GM21390 (cell line): ENCODE results near the gene SPATS2L.
A peak's percentile ranks its signal among the peaks of the same experiment; 100 is the strongest.

ENCODE experiments used
- ATAC-seq: cut with Tn5 transposase; IDR thresholded peaks from one replicate; pipeline ENCODE4 v1.9.1; 2021; ENCODE audit not compliant: unreplicated experiment

Gene SPATS2L

DNA sequence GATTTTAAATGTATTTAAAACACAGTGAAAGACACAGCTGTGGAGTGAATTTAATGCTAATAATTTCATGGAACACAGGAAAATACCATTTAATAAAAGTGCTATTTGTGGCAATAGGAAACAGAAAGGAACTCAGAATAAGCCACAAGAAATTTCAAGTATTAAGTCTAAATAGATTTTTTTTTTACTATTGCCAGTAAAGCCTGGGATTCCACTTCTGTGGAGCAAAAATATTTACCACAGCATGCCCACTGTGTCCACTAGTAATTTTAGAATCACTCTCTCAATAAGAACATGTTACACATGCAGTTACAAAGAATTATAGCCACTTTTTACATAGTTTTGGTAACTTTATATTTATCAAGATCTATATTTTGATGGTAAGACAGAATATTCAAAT, 186.2 kb downstream of the SPATS2L start:
- ATAC-seq = no peak

DNA sequence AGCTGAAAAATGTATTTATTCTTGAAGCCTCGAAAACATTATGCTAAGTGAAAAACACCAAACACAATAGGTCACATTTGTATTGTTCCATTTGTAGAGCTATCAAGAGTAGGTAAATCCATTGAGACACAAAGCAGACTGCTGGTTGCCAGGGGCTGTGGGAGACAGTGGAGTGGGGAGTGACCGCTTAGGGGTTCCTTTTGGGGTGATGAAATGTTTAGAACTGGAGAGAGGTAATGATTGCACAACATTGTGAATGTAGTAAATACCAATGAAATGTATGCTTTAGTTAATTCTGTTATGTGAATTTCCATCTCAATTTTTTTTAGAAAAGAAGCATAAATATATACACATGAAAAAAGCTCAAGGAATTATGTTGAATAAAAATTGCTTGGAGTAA, 187.6 kb downstream of the SPATS2L start:
- ATAC-seq = no peak

DNA sequence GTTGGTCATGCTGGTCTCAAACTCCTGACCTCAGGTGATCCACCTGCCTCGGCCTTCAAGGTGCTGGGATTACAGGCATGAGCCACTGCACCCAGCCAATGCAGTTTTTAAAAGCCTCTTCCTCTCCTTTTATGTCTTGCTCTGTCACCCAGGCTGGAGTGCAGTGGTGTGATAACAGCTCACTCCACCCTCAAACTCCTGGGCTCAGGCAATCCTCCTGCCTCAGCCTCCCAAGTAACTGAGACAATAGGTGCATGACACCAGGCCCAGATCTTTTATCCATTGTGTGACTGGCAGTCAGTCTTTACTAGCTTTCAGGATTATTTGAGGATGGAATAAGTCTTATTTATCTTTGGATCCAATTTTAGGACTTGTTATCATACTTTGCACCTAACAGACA, 190.2 kb downstream of the SPATS2L start:
- no peak for ATAC-seq

- ATAC-seq = no peak
These were observed 192.1 kb downstream of the SPATS2L start for GRCh38 chr2:200498402-200499162.

- ATAC-seq = no peak
These were observed 195.7 kb downstream of the SPATS2L start for GRCh38 chr2:200502196-200502595.

DNA sequence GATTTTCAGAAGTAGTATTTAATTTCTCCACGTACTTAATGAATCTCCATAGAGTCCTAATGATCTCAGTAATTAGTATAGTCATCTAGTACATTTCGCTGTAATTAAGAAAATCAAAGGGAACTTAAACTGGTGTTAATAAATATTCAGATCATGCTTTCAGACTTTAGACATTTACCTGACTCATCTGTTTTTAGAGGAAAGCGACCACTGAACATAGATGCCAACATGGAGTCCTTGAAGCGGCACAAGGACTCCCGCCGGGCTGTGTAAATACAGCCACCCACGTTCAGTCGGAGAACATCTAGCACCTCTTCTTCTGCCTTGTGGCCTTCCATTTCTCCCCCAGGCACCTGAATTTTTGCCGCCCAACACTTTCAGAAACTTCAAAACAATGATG, 200.2 kb downstream of the SPATS2L start:
- no peak for ATAC-seq

DNA sequence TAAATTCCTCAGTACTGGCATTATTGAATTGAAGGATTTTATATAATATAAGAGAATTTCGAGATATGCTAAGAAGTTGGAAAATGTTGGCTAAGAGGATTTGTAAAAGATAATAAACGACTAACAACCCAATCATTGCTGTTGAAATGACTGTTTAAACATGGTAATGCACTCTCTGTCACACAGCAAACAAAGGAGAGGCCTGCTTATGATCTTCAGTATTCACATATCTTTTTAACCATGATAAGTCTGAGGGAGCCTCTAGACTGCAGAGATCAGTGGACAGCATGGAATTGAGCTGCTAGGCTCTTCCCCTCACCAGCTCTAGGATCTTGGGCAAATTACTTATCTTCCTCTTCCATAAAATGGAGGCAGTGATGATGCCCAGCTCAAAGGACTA, 200.7 kb downstream of the SPATS2L start:
- ATAC-seq = no peak

GRCh38 chr2:200509235-200509611, 202.7 kb downstream of the SPATS2L start:
- ATAC-seq = peak; percentile 8

GRCh38 chr2:200509612-200510433, 203.3 kb downstream of the SPATS2L start, which contains the start of gene KCTD18:
Gene KCTD18 (minus strand): TSS chr2:200510068. CDS start chr2:200507016, 3,052 bp downstream.
- ATAC-seq = peak; percentile 99

GRCh38 chr2:200515155-200515554, 208.7 kb downstream of the SPATS2L start:
- no peak for ATAC-seq

GRCh38 chr2:200523158-200523557, 216.7 kb downstream of the SPATS2L start:
- ATAC-seq = no peak

GRCh38 chr2:200523604-200524003, 217.1 kb downstream of the SPATS2L start:
- no peak for ATAC-seq

- no peak for ATAC-seq
These were observed 218.6 kb downstream of the SPATS2L start for GRCh38 chr2:200525066-200525465.

- no peak for ATAC-seq
These were observed 219.0 kb downstream of the SPATS2L start for GRCh38 chr2:200525551-200525881.

DNA sequence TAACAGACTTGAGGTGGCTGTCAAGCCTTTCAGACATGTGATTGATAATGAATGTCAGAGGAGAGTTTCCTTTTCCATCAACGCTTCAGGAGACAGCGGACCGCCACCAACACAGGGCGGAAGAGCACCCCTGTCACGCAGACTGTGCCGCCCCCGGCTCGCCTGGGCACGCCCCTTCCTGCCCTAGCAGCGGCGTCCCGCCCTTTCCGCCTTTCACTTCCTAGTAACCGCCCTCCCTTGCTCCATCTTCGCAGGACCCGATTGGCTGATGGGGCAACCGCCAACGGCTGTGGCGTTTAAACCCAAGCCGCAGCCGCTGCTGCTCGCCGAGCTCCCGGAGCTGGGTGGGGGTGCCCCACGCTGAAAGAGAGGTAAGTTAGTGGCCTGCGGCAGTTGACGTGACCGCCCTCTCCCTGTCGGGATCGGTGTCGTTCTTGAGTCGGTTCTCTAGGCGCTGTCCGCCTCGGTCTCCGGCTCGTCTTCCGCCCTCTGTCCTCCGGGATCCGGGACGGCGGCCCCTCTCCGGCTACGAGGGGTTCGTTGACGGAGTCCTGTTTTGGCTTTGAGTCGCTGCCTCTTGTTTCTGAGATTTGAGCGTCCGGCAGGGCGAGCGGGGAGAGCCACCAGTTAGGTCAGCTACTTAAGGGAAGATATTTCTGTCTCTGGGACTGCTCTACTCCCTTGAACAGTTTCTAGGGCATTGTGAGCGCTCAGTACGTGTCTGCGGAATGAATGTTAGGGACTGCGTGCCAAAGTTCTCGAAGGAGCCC, 219.6 kb downstream of the SPATS2L start, which contains the start of gene SGO2:
Gene SGO2 (plus strand): TSS at position 326 of the 770 bp plus-strand sequence. CDS start 6,769 bp downstream, outside the sequence.
- ATAC-seq = peak; percentile 100

DNA sequence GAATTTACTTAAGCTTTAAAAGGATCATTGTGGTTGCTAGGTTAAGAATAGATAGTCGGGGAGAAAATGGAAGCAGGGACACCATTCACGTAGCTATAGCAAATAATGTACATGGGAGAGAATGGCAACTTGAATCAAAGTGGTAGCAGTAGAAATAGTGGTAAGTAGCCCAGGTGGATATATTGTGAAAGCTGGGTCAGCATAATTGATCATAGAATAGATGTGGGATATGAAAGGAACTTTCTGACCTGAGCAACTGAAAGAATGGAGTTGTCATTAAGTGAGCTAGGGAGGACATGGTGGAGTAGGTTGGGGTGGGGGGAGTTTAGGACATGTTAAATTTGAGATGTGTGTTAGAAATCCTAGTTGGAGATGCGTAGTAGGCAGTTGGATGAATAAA, 221.7 kb downstream of the SPATS2L start:
- ATAC-seq = no peak
